GM10266 (cell line): ENCODE results near the gene PP2D1.

Source experiments
- DNase-seq: peaks from one replicate; pipeline ENCODE4 v3.0.0; 2012; ENCODE audit errors: extremely low spot score
- TF ChIP-seq, protein P1 (sequence below): IDR thresholded peaks from 2 replicates; pipeline ENCODE4 v1.5.1; 2012; ENCODE audit warnings: mild to moderate bottlenecking, low read depth; ENCODE audit not compliant: control insufficient read depth, insufficient read depth; ENCODE audit errors: missing control alignments

Gene PP2D1

GRCh38 chr3:20055020-20055775, 43.1 kb upstream of the PP2D1 start:
- no peak for DNase-seq

GRCh38 chr3:20054549-20054987, 42.5 kb upstream of the PP2D1 start:
- DNase-seq: no peak
- TF ChIP-seq, protein P1, sequence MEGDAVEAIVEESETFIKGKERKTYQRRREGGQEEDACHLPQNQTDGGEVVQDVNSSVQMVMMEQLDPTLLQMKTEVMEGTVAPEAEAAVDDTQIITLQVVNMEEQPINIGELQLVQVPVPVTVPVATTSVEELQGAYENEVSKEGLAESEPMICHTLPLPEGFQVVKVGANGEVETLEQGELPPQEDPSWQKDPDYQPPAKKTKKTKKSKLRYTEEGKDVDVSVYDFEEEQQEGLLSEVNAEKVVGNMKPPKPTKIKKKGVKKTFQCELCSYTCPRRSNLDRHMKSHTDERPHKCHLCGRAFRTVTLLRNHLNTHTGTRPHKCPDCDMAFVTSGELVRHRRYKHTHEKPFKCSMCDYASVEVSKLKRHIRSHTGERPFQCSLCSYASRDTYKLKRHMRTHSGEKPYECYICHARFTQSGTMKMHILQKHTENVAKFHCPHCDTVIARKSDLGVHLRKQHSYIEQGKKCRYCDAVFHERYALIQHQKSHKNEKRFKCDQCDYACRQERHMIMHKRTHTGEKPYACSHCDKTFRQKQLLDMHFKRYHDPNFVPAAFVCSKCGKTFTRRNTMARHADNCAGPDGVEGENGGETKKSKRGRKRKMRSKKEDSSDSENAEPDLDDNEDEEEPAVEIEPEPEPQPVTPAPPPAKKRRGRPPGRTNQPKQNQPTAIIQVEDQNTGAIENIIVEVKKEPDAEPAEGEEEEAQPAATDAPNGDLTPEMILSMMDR: no peak

More at GRCh38 chr3:20055020-20055775, 43.1 kb upstream of the PP2D1 start:
- TF ChIP-seq, protein P1: no peak

DNA sequence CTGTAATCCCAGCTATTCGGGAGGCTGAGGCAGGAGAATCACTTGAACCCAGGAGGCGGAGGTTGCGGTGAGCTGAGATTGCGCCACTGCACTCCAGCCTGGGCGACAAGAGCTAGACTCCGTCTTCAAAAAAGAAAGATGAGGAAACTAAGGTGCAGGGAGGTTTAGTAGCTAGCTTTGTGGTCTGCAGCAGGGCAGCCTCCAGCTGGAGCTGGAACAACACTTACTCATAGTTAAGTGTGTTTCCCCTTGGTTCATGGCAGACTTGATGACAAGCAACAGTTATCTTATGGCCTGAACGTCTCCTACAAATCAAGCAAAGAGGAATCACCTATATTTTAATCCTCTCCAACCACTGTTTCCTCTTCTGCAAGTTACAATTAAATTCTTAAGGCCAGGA, 40.8 kb upstream of the PP2D1 start:
- no peak for DNase-seq
- TF ChIP-seq, protein P1: no peak

DNA sequence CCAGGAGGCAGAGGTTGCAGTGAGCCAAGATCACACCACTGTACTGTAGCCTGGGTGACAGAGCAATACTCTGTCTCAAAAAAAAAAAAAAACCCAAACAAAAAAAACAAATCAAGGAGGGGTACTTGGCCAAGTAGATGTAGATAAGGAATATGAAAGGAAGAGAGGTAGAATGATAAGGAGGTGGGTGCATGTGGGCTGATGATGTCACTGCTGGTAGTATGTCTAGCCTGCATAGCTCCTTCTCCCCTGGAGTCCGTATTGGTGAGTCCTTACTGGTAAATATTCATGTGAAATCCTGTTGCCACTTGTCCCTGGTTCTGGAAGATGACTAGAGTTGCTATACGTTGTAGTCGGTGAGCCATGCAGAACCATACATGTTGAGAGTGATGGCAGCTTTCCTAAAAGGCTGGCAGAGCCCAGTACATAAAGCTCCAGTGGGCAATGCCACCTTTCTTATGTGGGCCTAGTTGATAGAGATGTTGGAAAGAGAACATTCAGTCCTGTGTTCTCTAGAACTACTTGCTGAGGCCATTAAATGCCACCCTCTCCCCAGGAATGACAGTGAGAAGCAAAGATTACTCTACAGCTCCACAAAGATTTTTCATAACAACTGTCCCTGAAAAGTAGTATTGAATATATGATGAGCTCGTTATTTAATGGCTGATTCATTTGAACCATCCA, 39.2 kb upstream of the PP2D1 start:
- TF ChIP-seq, protein P1: no peak
- DNase-seq: no peak

GRCh38 chr3:20047976-20048883, 36.2 kb upstream of the PP2D1 start:
- DNase-seq: no peak
- TF ChIP-seq, protein P1: no peak

DNA sequence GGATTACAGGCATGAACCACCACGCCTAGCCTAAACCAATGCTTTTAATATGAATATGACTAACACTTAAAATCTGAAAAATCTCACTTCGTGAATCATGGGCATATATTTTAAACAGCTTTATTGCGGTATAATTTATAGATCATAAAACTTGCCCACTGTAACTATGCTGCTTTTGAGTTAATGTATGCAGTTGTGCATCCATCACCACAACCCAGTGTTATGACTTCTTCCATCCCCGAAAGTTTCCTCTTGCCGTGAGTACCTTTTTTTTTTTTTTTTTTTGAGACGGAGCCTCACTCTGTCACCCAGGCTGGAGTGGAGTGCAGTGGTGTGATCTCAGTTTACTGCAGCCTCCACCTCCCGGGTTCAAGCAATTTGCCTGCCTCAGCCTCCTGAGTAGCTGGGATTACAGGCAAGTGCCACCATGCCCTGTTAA, 35.3 kb upstream of the PP2D1 start:
- DNase-seq: no peak
- TF ChIP-seq, protein P1: no peak
